Ovary (tissue), 3 donors: ENCODE results near the gene FAM117B.
"Not testable (repeated sequence)": the region's sequence is repeated elsewhere in the genome, so short reads cannot be mapped to it uniquely, and the experiment has no call there.

Experiments used
- EP300 ChIP-seq: sonication (generic); formaldehyde crosslinking; IDR thresholded peaks from one replicate; pipeline ENCODE4 v1.6.1; 2017; ENCODE audit warnings: antibody characterized with exemption
- POLR2A ChIP-seq: fragments of 450-650 bp; IDR thresholded peaks from one replicate; pipeline ENCODE4 v1.6.1; 2017; ENCODE audit warnings: antibody characterized with exemption, mild to moderate bottlenecking, moderate library complexity
- TF ChIP-seq, protein P1 (sequence below), 3 donors: fragments of 450-650 bp in 2 of 3; fragments of 200-600 bp in 1 of 3; IDR thresholded peaks; one replicate each; pipeline versions ENCODE4 v1.5.1 to v1.8.0; 2016 to 2022; ENCODE audit warnings: antibody characterized with exemption in 3 of 3, mild to moderate bottlenecking in 1 of 3
- donor health status: DM: no; HTN: no; CAD: no.

- TF ChIP-seq, protein P1, sequence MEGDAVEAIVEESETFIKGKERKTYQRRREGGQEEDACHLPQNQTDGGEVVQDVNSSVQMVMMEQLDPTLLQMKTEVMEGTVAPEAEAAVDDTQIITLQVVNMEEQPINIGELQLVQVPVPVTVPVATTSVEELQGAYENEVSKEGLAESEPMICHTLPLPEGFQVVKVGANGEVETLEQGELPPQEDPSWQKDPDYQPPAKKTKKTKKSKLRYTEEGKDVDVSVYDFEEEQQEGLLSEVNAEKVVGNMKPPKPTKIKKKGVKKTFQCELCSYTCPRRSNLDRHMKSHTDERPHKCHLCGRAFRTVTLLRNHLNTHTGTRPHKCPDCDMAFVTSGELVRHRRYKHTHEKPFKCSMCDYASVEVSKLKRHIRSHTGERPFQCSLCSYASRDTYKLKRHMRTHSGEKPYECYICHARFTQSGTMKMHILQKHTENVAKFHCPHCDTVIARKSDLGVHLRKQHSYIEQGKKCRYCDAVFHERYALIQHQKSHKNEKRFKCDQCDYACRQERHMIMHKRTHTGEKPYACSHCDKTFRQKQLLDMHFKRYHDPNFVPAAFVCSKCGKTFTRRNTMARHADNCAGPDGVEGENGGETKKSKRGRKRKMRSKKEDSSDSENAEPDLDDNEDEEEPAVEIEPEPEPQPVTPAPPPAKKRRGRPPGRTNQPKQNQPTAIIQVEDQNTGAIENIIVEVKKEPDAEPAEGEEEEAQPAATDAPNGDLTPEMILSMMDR (IDR thresholded peaks at IDR 0.05) = not testable (repeated sequence)
- not testable (repeated sequence) for TF ChIP-seq EP300, POLR2A
These were observed 80.5 kb downstream of the FAM117B start for GRCh38 chr2:202714971-202715935.
